WI38 (cell line): Measurements from ENCODE around the gene CLCN6.

Experiments
- H3K4me3 ChIP-seq: 2 replicates; pipeline ENCODE4 v1.5.1; 2011; ENCODE audit warnings: low read depth, mild to moderate bottlenecking, control low read depth, low read length
- TF ChIP-seq, protein P1 (sequence below): IDR thresholded peaks from 2 replicates; pipeline ENCODE4 v1.5.1; 2012; ENCODE audit warnings: low read depth, mild to moderate bottlenecking, control low read depth, low read length

The CLCN6 gene

DNA sequence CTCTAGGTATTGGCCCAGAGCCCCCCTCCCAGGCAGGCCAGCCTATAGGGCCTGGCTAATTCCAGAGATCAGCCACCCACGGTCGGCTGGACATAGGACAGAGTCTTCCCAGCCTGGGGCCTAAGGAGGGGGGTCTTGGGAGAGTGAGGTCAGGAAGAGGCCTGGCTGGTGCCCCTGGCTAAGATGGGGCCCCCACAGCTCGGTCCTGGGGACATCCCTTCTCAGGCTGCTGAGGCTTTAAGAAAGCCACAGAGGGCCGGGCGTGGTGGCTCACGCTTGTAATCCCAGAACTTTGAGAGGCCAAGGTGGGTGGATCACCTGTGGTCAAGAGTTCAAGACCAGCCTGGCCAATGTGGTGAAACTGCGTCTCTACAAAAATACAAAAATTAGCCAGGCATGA lies 41.5 kb upstream of the CLCN6 start:
- H3K4me3 ChIP-seq: no peak overlapping the region
- TF ChIP-seq, protein P1, sequence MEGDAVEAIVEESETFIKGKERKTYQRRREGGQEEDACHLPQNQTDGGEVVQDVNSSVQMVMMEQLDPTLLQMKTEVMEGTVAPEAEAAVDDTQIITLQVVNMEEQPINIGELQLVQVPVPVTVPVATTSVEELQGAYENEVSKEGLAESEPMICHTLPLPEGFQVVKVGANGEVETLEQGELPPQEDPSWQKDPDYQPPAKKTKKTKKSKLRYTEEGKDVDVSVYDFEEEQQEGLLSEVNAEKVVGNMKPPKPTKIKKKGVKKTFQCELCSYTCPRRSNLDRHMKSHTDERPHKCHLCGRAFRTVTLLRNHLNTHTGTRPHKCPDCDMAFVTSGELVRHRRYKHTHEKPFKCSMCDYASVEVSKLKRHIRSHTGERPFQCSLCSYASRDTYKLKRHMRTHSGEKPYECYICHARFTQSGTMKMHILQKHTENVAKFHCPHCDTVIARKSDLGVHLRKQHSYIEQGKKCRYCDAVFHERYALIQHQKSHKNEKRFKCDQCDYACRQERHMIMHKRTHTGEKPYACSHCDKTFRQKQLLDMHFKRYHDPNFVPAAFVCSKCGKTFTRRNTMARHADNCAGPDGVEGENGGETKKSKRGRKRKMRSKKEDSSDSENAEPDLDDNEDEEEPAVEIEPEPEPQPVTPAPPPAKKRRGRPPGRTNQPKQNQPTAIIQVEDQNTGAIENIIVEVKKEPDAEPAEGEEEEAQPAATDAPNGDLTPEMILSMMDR: no peak

DNA sequence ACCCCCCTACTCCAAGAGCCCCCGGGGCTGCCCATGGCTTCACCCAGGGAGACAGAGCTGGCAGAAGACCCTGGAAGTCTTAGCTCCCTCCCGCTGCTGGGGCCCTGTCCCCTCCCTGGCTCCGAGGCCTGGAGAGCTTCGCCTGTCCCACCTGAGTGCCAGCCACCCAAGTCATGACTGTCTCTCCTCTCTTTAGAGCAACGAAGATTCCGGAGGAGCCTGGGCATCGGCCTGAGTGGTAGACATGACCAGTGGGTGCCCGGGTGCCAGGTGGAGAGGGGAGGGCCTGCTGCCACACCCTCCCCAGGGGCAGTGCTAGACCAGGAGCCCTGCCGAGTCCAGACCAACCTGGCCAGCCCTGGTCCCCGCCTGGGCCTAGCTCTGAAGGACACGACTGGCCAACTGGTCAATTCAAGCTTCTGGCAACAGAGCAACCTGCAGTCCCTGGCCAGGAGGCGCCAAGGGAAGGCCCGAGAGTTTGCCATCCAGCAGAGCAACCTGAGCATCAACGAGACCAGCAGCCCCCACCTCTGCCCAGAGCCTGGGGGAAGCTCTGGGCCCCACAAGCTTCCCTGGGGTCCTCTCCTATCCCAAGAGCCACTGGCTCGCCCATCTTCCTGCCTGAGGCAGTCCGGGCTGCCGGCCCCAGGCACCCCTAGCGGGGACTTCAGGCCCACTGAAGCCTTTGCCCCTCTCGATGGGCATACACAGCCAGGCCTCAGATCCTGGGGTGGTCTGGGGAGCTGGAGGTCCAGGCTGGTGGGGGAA lies 40.1 kb upstream of the CLCN6 start:
- H3K4me3 ChIP-seq: no peak overlapping the region
- TF ChIP-seq, protein P1: no peak

DNA sequence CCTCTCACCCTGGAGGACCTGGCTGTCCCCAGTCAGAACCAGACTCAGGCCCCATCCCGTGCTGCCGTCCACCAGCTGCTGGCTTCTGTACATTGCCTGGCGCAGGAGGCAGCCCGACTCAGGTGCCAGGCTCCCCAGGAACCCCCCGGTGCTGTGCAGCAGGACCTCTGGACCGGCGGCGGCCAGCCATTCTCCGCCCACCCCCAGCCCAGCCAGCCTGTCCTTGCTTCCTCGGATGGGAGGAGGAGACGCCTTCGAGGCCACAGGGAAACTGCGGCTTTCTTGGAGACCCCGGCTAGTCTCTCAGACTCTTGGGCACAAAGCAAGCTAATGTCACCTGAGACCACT lies 39.6 kb upstream of the CLCN6 start:
- TF ChIP-seq, protein P1: no peak

DNA sequence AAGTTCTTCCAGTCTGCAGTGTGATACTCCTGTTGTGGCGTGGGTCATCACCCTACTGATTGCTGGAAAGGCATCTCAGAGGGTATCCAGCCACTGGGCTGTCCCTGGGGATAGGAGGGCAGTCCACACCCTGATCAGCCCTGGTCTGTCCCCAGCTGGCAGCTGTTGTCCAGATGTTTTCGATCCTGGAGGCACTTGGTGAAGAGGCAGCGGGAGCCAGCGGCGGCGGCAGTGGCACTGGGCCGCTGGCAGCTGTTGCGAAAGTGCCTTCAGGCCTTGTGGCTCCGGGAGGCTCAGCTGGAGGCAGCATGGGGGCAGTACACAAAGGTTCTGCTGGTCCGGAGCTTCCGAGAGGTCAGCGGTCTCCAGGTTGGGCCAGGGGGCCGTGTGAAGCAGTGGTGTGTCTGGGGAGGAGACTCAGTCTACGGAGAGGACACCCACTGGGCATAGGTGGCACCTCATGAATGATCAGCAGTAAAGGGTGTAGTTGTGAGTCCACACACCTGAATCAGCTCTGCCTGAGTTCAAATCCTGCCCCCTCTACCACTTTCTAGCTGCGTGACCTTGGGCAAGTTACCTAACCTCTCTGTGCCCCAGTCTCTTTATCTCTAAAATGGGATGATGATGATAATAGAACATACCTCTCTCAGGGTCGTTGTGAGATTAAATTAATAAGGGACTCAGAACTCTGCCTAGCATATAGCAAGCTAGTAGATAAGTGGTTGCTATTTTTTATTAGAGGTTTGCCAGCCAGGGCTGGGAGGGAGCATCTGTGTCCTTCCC lies 37.9 kb upstream of the CLCN6 start:
- TF ChIP-seq, protein P1: no peak

More for the DNA sequence above, 39.6 kb upstream of the CLCN6 start:
- H3K4me3 ChIP-seq: no peak overlapping the region

DNA sequence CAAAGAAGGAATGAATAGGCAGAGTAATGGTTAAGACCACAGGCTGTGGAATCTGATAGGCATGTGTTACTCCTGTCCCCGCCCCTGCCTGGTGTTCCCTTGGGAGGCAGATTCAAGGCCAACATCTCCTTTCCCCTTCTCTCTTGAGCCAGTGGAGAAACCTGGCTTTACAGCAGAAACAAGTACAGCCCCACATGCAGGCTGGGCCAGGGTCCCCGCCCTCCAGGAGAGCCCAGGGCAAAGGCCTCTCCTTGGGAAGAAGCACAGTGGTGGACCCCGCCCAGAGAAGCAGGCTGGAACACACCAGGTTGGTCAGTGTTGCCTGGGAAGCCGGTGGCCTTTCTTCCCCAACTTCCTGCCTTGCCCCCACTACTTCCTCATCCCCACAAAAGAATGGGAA lies 37.2 kb upstream of the CLCN6 start:
- H3K4me3 ChIP-seq: no peak overlapping the region
- TF ChIP-seq, protein P1: no peak

More for the DNA sequence above, 37.9 kb upstream of the CLCN6 start:
- no peak overlapping the region for H3K4me3 ChIP-seq

DNA sequence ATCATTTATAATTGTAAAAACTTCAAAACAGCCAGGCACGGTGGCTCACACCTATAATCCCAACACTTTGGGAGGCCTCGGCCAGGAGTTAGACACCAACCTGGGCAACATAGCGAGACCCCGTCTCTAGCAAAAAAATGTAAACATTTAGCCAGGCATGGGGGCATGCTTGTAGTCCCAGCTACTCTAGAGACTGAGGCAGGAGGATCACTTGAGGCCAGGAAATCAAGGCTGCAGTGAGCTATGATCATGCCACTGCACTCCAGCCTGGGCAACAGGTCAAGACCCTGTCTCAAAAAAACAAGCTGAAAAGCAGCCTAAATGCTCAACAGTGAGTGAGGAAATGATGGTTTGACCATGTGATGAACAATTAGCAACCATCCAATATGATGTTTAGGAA lies 36.7 kb upstream of the CLCN6 start:
- TF ChIP-seq, protein P1: no peak
- no peak overlapping the region for H3K4me3 ChIP-seq

DNA sequence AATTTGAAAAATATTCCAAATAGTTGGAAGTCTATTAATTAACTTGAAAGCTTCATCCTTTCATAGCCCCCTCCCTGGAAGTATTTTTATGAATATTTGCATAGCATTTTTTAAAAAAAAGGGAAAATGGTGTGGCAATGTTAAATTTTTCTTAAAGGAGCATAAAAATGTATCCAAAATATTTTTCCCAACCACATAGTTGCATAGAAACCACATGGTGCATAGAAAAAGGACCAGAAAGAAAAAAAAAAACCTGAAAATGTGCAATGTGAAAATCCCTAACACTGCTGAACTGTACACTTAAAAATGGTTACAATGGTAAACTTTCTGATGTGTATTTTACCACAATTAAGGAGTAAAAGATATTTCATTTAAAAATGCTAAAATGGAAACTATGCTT lies 36.0 kb upstream of the CLCN6 start:
- TF ChIP-seq, protein P1: no peak
- no peak overlapping the region for H3K4me3 ChIP-seq
